SK-N-MC (cell line): Measurements from ENCODE around the gene CTNND2.

Experiments used
- EZH2 ChIP-seq: fragments of 200-600 bp; sonication (generic); IDR thresholded peaks from one replicate; pipeline ENCODE4 v1.6.1; 2017; ENCODE audit warnings: antibody characterized with exemption
- FOXP2 ChIP-seq: optimal IDR thresholded peaks from 2 replicates; pipeline ENCODE3; 2011; ENCODE audit warnings: mild to moderate bottlenecking, moderate library complexity; ENCODE audit not compliant: insufficient read depth; ENCODE audit errors: extremely low read length, control extremely low read depth
- POLR2AphosphoS5 ChIP-seq: IDR thresholded peaks from 2 replicates; pipeline ENCODE4 v1.6.1; 2012; ENCODE audit warnings: mild to moderate bottlenecking, low read depth, low read length, borderline replicate concordance

GRCh38 chr5:11075035-11075805 is 829.0 kb downstream of the CTNND2 start:
- TF ChIP-seq POLR2AphosphoS5 (no peak), EZH2 (no peak), FOXP2 (no peak)
